GM12892 (cell line): Measurements from ENCODE around the gene SYNE2.
A peak's percentile ranks its signal among the peaks of the same experiment; 100 is the strongest.
"Not testable (repeated sequence)": the region's sequence is repeated elsewhere in the genome, so short reads cannot be mapped to it uniquely, and the experiment has no call there.

Source experiments
- DNase-seq: peaks from one replicate; pipeline ENCODE4 v3.0.0; 2011; ENCODE audit not compliant: insufficient read length
- FAIRE-seq: peaks from 2 replicates; lab custom pipeline; 2011; peaks lifted over from hg19 to GRCh38; lab: Jason Lieb, UNC
- POLR2A ChIP-seq: IDR thresholded peaks from 2 replicates; pipeline ENCODE4 v1.6.1; 2011; ENCODE audit warnings: low read depth, low read length, control low read depth
- POLR2AphosphoS5 ChIP-seq: IDR thresholded peaks from 2 replicates; pipeline ENCODE4 v1.6.1; 2011; ENCODE audit warnings: low read depth, low read length, control low read depth
- TAF1 ChIP-seq: IDR thresholded peaks from 2 replicates; pipeline ENCODE4 v1.6.1; 2011; ENCODE audit warnings: low read depth, mild to moderate bottlenecking, control low read depth, low read length, borderline replicate concordance

The SYNE2 gene

GRCh38 chr14:64197996-64198395 is 345.2 kb downstream of the SYNE2 start:
- DNase-seq (no peak), FAIRE-seq (peak; percentile 51)
- no peak for TF ChIP-seq POLR2AphosphoS5
- TF ChIP-seq POLR2A, result no peak
- TF ChIP-seq TAF1, result no peak

DNA sequence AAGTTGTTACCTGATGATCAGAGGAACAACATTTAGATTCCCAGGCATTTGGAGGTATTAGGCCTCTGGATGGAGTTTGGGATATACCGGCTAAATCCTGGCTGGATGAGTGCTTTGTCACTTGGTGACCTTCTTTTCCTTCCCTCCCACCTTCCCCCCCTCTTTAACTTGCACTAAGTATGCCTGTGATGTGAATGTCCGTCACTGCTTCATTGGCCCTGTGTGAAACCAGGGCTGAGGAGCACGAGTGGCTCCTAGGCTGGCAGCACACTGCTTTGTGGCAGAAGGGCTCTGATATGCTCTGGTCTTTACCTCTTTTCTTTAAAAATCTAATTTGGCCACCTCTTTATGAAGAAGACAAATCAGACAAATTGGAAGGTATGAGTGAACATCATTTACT is 345.7 kb downstream of the SYNE2 start:
- DNase-seq, result no peak
- no peak for FAIRE-seq
- TF ChIP-seq TAF1 (no peak), POLR2AphosphoS5 (no peak), POLR2A (no peak)

- DNase-seq (no peak), FAIRE-seq (no peak)
- TF ChIP-seq TAF1 (no peak), POLR2A (no peak)
Observed at GRCh38 chr14:64200170-64200569, 347.4 kb downstream of the SYNE2 start.

DNA sequence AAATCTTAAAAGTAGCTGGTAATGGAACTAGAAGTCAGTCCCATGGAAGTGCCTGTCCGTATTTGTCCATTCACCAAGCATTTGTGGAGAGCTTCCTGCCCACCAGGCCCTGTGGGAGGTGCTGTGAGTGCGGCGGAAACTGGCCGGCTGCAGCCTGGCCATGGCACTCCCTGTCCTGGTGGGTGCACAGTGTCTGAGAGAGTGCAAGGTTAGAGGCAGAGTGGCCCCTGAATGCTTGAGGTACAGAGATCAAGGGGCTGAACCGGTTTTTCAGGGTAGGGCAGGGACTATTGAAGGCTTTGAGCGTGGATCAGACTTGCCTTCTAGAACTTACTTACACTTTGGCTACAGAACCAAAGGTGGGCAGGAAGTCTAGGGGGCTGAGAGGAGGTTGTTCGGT is 348.5 kb downstream of the SYNE2 start:
- TF ChIP-seq POLR2A (no peak), TAF1 (no peak), POLR2AphosphoS5 (no peak)
- FAIRE-seq (no peak), DNase-seq (no peak)

- DNase-seq (no peak), FAIRE-seq (no peak)
- TF ChIP-seq POLR2AphosphoS5, result no peak
- no peak for TF ChIP-seq TAF1
- TF ChIP-seq POLR2A, result no peak
Observed at GRCh38 chr14:64201921-64202545, 349.2 kb downstream of the SYNE2 start.

DNA sequence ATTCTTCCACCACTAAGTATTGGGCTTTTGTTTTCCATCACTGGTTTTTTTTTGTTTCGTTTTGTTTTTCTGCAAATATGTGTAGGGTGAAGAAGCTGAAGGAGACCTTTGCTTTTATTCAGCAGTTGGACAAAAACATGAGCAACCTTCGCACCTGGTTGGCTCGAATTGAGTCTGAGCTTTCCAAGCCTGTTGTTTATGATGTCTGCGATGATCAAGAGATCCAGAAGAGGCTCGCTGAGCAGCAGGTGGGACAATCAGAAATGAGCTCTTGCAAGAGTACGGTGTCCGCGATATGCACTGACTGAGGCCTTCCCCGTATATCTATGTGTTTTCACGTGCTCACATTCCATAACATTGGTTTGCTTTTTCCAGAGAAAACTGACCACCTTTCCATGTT is 349.9 kb downstream of the SYNE2 start:
- DNase-seq, result no peak
- FAIRE-seq, result no peak
- TF ChIP-seq TAF1, result no peak
- no peak for TF ChIP-seq POLR2A

DNA sequence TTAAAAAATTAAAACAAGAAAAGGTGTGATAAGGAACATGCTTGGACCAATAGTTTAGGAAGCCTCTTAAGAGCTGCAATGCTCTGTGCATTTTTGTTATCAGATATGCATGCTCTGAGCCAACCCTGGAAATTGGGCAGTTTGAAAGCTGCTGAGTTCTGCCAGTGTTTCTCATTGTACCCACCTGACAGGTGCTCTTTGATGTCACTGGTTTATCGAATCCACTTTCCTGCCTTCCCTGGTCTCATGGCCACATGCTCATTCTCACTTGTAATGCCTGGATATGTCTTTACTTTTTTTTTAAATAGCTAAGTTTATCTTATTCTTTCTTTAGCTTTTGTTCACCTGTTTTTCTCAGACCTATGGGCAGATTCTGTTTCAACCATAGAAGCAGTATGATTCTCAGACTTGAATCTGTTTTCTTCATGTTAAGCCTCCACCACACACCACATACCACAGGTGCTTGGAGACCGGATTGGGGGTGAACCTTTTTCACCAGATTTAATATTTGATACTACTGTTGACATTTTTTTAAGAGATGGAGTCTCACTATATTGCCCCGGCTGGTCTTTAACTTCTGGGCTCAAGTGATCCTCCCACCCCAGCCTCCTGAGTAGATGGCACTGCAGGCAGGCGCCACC is 350.7 kb downstream of the SYNE2 start:
- TF ChIP-seq TAF1 (no peak), POLR2A (no peak), POLR2AphosphoS5 (no peak)
- DNase-seq, result no peak
- no peak for FAIRE-seq

DNA sequence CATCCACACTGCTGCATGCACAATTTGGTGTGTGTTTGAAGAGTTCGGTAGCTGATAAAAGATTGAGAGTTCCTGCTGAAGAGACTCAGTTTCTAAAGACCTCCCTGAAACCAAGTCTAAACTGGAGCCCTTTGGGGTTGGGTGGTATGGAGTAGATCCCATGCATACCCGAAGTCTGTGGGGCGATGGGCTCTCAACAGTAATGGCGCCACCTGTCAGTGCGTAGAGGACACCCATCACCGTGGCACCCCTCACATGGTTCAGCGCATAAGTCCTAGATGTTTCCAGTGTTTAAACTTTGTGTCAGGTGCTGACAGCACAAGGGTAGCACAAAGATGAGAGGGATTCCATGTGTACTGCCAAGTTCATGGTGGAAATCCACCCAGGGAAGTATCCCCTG is 355.5 kb downstream of the SYNE2 start:
- FAIRE-seq (no peak), DNase-seq (no peak)
- no peak for TF ChIP-seq POLR2AphosphoS5
- TF ChIP-seq TAF1, result no peak
- no peak for TF ChIP-seq POLR2A

- no peak for FAIRE-seq
- TF ChIP-seq POLR2A, result no peak
- TF ChIP-seq POLR2AphosphoS5, result no peak
- TF ChIP-seq TAF1, result no peak
- no peak for DNase-seq
Observed at GRCh38 chr14:64208981-64209380, 356.2 kb downstream of the SYNE2 start.

- TF ChIP-seq POLR2AphosphoS5 (no peak), TAF1 (no peak), POLR2A (no peak)
- no peak for DNase-seq
- FAIRE-seq, result no peak
Observed at GRCh38 chr14:64209444-64210131, 356.8 kb downstream of the SYNE2 start.

DNA sequence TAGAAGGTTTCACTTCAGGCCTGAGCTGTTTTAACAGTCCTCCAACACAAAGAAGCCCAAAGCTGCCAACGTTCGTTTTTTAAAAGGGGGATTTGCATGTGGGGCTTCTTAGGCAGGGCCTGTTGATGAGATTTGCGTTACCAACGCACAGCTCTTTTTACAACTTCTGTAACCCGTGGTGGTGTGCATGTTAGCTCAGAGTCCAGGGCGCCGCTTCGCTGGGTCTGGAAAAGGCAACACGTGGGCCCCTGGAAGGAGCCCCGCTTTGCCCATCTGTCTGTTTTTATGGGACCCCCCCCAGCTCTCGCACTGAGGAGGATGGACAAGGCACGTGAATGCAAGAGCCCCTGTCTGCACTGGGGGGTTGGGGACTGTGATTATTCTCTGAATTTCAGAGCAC is 357.4 kb downstream of the SYNE2 start:
- no peak for DNase-seq
- no peak for FAIRE-seq
- no peak for TF ChIP-seq POLR2AphosphoS5
- TF ChIP-seq POLR2A, result no peak
- no peak for TF ChIP-seq TAF1

GRCh38 chr14:64210912-64211311 is 358.1 kb downstream of the SYNE2 start:
- FAIRE-seq, DNase-seq: not testable (repeated sequence)

DNA sequence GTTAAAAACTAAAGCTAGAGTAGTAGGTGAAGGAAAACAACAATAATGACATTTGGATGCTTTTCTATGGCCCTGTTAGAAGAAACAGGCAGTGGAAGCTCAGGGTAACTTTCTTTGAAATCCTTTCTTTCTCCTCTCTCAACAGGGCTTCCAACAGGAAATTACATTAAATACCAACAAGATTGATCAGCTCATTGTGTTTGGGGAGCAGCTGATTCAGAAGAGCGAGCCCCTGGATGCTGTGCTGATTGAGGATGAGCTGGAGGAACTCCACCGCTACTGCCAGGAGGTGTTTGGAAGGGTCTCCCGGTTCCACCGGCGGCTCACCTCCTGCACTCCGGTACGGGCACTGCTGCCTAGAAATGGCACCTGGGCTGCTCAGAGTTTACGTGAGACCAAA is 359.9 kb downstream of the SYNE2 start:
- no peak for DNase-seq
- FAIRE-seq, result no peak

More for the DNA sequence above, 359.9 kb downstream of the SYNE2 start:
- TF ChIP-seq POLR2AphosphoS5 (no peak), POLR2A (no peak), TAF1 (no peak)
